Occipital lobe (tissue), 2 donors: Measurements from ENCODE around the gene MCM6. TPM values are rescaled to one million over a fixed set of nuclear protein-coding genes. Genes with fewer than 3 reads are reported as not detected.
"Not testable (repeated sequence)": the region's sequence is repeated elsewhere in the genome, so short reads cannot be mapped to it uniquely, and the experiment has no call there.

ENCODE experiments used
- DNase-seq: peaks from one replicate; lab custom pipeline; 2025; lab: John Stamatoyannopoulos, UW
- total RNA-seq: library from RNA; depleted of rRNA; stranded (reverse); fragments of >200 nt; gene quantifications from one replicate; pipeline ENCODE4 v1.2.3, GENCODE V29; 2014

MCM6 gene
- 18.9 TPM for total RNA-seq

GRCh38 chr2:135876066-135876711, at the start of gene MCM6:
MCM6 (minus strand) TSS chr2:135876443; CDS start chr2:135876365, 78 bp downstream.
- DNase-seq: peak; percentile 93

DNA sequence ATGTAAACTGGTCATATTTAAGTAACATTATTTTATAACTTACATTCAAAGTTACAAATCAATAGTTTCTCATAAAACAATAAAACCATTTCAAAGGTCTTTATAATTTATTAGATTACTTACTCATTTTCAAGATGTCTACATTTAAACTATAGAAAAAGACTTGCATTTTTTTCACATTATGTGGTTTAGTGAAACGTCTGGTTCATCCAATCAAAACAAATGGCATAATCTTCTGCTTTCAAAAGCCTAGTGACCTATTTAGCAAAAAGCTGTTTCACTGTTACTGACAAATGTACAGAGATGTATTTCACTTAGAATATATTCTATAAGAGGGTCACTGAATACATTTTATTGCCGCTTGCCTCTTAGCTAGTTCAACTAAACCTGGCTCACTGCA, 49.3 kb upstream of the MCM6 start:
- no peak for DNase-seq

DNA sequence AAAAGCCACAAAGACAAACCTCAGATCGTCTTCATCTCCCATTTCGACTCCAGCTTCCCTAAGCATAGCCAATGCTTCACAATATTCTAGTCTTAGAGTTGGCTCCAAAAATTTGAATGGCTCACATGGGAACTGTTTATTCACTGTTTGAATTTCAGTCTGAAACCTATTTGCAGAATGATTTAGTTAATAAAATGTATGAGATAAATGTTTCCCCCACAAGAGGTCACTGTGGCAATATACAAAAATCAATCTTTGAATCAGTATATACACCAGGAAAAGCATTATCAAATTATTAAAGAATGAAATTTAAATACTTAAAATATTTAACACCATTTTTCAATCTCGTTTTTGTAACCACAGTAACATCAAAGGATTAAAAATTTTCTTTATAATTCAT, 40.0 kb upstream of the MCM6 start:
- DNase-seq: no peak

- DNase-seq: no peak
Measured at GRCh38 chr2:135914485-135914884, 38.2 kb upstream of the MCM6 start.

DNA sequence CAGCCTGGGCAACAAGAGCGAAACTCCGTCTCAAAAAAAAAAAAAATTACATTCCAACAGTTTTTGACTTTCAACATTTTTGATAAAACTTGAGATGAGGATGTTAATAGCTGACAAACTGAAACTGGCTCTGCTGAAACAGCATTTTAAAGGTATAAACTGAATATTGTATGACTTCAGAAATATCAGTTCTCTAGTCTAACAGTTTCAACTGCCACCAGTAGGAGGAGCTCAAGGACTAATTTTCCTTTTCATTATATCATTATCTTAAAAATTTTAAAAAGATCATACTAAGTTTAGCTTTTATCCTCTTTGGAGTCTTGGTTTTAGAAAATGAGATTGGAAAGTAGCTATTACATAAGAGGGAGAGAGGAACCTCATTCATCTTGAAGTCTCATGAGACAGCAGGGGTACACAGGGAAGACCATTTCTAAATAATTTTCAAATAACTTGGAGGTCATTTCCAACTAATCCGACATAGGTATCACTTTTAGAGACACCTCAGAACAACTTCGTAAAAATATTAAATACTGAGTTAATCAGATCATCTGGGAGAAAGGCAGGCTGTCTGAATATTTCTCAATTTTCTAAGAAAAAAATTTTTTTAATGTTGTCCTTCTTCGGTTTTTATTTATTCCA, 37.6 kb upstream of the MCM6 start:
- DNase-seq: no peak

GRCh38 chr2:135909976-135910375, 33.7 kb upstream of the MCM6 start:
- no peak for DNase-seq

- no peak for DNase-seq
Measured at GRCh38 chr2:135905679-135906078, 29.4 kb upstream of the MCM6 start.

GRCh38 chr2:135904341-135904989, 28.2 kb upstream of the MCM6 start:
- no peak for DNase-seq

DNA sequence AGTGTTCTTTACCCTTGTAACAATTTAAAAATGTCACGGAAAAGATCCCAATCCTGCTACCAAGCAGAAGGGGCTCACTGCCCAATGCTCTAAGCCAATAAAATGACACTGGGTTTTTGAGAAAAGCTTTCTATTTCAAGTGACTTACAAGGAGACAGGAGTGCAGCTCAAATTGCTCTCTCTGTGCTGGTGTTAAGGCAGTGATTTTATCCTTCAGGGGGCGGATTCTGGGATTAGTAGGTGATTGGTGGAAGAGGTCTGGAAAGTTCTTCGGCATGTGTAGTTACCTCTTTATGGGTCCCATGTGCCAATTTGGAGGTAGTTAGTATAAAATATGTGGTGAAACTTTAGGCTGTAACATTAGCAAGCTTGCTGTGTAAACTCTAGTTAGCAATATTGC, 27.4 kb upstream of the MCM6 start:
- no peak for DNase-seq

DNA sequence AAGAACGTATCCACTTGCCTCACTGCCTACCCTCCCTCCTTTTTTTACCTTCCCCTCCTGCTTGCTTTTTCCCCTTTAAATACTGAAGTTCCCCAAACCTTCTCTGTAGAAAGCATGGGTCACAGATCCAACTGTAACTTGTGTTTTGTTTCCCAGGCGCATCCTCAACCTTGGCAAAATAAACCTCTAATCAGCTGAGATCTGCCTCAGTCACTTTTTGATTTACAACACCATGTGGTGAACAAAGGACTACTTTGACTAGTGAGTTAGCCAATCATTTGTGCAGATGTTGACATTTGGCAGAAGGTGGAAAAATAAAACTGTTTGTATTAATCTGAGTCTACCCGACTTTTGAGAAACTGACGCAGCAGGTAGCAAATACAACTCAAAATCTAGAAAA, 23.3 kb upstream of the MCM6 start:
- no peak for DNase-seq

- DNase-seq: no peak
Measured at GRCh38 chr2:135898234-135898786, 22.1 kb upstream of the MCM6 start.

- no peak for DNase-seq
Measured at GRCh38 chr2:135894930-135895329, 18.7 kb upstream of the MCM6 start.

GRCh38 chr2:135893374-135893794, 17.1 kb upstream of the MCM6 start:
- no peak for DNase-seq

DNA sequence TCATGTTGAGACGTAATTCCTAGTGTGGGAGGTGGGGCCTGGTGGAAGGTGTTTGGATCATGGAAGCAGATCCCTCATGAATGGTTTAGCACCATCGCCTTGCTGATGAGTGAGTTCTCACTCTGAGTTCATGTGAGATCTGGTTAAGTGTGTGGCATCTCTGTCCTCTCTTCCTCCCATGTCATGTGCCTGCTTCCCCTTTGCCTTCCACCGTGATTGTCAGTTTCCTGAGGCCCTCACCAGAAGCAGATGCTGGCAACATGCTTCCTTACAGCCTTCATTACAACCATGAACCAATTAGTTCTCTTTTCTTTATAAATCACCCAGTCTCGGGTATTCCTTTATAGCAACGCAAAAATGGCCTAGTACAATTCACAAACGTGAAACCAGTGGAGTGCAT, 14.6 kb upstream of the MCM6 start:
- no peak for DNase-seq

DNA sequence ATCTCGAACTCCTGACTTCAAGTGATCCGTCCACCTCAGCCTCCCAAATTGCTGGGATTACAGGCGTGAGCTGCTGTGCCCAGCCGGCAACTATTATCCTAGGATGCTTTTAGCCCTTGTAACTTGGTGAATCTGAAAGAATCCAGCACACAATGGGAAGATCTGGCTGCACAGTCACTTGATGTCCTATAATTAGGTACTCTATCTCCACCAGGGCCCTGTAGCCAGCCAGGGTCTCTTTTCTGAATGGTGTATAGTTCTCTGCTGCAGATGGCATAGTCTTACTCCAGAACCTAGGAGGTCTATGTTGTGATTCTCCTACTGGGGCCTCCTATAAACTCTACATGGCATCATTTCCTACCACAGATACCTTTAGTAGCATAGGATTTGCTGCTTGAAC, 13.9 kb upstream of the MCM6 start:
- DNase-seq: no peak

GRCh38 chr2:135888587-135888986, 12.3 kb upstream of the MCM6 start:
- DNase-seq: not testable (repeated sequence)

DNA sequence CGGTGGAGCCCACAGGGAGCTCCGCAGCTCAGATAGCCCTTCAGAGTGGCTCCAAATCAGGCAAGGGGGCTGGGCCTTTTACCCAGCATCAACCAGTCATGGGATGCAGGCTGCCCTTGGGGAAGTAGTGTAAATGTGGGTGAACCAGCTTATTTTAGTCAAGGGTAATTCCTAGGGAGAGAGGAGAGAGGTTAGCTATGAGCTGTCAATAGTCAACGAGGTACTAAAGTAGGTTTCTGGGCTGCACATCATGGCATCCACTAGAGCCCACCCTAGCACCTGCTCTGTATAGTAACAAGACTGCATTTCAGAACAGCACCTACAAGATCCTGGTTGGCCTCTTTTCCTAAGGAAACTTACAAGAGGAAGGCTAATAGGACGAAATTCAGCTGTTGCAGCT, 9.5 kb upstream of the MCM6 start:
- DNase-seq: no peak

DNA sequence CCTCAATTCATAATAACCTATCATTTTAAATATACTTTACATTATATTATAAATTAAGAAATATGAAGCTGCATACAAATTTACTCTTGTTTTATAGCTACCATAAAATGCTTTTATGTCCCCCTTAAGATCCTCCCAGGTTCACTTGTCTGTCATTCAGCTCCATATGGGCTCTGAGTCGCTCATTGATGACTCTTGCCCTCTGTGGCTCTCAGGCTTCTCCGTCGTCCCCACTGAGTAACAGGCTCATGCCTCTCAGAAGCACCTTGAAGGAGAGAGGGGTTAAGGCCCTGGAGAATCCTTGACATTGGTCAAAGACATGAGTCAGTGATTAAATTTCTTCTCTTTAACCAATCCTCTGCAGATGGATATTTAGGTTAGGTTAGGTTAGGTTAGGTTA, 6.2 kb upstream of the MCM6 start:
- no peak for DNase-seq

- DNase-seq: not testable (repeated sequence)
Measured at GRCh38 chr2:135876770-135877169, 527 bp upstream of the MCM6 start.

DNA sequence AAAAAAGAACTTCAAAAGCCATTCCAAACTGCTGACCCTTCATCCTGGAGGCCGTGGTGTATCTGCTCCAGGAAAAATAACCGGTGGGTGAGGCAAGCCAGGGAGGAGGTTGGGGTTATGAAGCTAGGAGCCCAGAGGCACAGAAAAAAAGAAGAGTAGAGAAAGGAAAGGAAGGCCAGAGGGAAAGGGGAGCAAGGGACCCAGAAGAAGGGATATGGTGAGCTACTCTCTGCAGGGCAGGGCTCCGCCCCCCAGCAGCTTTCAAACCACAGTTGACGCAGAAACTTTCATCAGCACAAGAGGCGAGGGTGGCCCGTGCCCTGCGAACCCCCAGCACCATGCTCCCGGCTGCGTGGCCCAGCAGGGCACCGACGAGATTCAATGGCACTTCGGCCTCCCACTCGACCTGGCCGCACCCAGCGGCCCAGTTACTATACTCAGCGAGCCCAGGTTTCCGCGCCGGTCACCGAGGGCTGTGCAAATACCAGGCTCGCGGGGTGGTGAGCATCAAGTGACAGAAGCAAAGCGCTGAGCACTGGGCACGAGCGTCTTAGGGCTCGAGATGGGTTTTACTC, 665 bp downstream of the MCM6 start:
- DNase-seq: peak; percentile 18

GRCh38 chr2:135874777-135875365, 1.4 kb downstream of the MCM6 start:
- DNase-seq: no peak

GRCh38 chr2:135870571-135870970, 5.7 kb downstream of the MCM6 start:
- DNase-seq: no peak
